Natural killer cell (primary cell): ENCODE measurements around the gene THBD. TPM values are rescaled to one million over a fixed set of nuclear protein-coding genes. Genes with fewer than 3 reads are reported as not detected.

ENCODE experiments used
- ATAC-seq, 3 donors: fragments of 150-1000 bp in 2 of 3; fragments of 200-7000 bp in 1 of 3; cut with Tn5 transposase; 1 replicate in 1 of 3; 2 replicates in 2 of 3; pipeline ENCODE4 v1.10.0; 2021; ENCODE audit warnings: mild to moderate bottlenecking in 2 of 3, moderate library complexity in 2 of 3
- DNase-seq, 2 donors: peaks; one replicate each; pipeline versions ENCODE4 v3.0.0 to v3.0.0-alpha.2; 2013 to 2021; ENCODE audit warnings: mixed read lengths in 1 of 2
- H3K27ac ChIP-seq: one replicate; pipeline ENCODE4 v1.5.1; 2013; ENCODE audit warnings: mild to moderate bottlenecking, low read length
- H3K27me3 ChIP-seq: one replicate; pipeline ENCODE4 v1.6.1; 2013; ENCODE audit warnings: low read length; ENCODE audit not compliant: control insufficient read depth, insufficient read depth
- H3K36me3 ChIP-seq: one replicate; pipeline ENCODE4 v1.6.1; 2013; ENCODE audit warnings: low read length; ENCODE audit not compliant: control insufficient read depth, insufficient read depth
- H3K4me1 ChIP-seq: one replicate; pipeline ENCODE4 v1.6.1; 2013; ENCODE audit warnings: low read length; ENCODE audit not compliant: control insufficient read depth, insufficient read depth
- H3K4me3 ChIP-seq: one replicate; pipeline ENCODE4 v1.5.1; 2013; ENCODE audit warnings: low read length
- H3K9me3 ChIP-seq: one replicate; pipeline ENCODE4 v1.6.1; 2013; ENCODE audit warnings: low read length; ENCODE audit not compliant: control insufficient read depth, insufficient read depth
- H3K27ac Mint-ChIP-seq, 2 donors: one replicate each; pipeline ENCODE4 v1.8.0; 2022; ENCODE audit warnings: mild to moderate bottlenecking in 2 of 2, mixed read lengths in 2 of 2, moderate library complexity in 1 of 2
- H3K27me3 Mint-ChIP-seq, 2 donors: one replicate each; pipeline ENCODE4 v1.8.0; 2022; ENCODE audit warnings: low read depth in 2 of 2, mixed read lengths in 2 of 2
- H3K36me3 Mint-ChIP-seq: one replicate; pipeline ENCODE4 v1.8.0; 2022; ENCODE audit warnings: mixed read lengths
- H3K4me1 Mint-ChIP-seq, 2 donors: one replicate each; pipeline ENCODE4 v1.8.0; 2022; ENCODE audit warnings: mixed read lengths in 2 of 2
- H3K4me3 Mint-ChIP-seq: one replicate; pipeline ENCODE4 v1.8.0; 2022; ENCODE audit warnings: mild to moderate bottlenecking, moderate library complexity, mixed read lengths
- H3K9me3 Mint-ChIP-seq, 2 donors: one replicate each; pipeline ENCODE4 v1.8.0; 2022; ENCODE audit warnings: mixed read lengths in 2 of 2
- WGBS: methylation state at CpG from one replicate; pipeline ENCODE4 v1.1.7; 2013; ENCODE audit warnings: missing lambda C conversion rate; ENCODE audit not compliant: insufficient coverage; 5-methylcytosine and 5-hydroxymethylcytosine counted together
- intact Hi-C: fragments of 100-400 bp; cut with micrococcal nuclease; formaldehyde crosslinking; loops from one replicate; pipeline ENCODE4 v1.14.2; 2022
- total RNA-seq, 4 donors: library from RNA; stranded (reverse); fragments of 120-200 nt in 1 of 4; gene quantifications; one replicate each; pipeline versions ENCODE4 v1.2.3 to v1.2.4, GENCODE V29; 2013 to 2022
- TF ChIP-seq, protein P1 (sequence below): fragments of 200-600 bp; IDR thresholded peaks from one replicate; pipeline ENCODE4 v1.8.0; 2022; ENCODE audit warnings: antibody characterized with exemption

Gene THBD
- total RNA-seq, 3 donors from 2014 or later (not counting 1 experiment from before 2014, with no cell fraction given), result 2.1 to 2.8 (median 2.1) TPM

DNA sequence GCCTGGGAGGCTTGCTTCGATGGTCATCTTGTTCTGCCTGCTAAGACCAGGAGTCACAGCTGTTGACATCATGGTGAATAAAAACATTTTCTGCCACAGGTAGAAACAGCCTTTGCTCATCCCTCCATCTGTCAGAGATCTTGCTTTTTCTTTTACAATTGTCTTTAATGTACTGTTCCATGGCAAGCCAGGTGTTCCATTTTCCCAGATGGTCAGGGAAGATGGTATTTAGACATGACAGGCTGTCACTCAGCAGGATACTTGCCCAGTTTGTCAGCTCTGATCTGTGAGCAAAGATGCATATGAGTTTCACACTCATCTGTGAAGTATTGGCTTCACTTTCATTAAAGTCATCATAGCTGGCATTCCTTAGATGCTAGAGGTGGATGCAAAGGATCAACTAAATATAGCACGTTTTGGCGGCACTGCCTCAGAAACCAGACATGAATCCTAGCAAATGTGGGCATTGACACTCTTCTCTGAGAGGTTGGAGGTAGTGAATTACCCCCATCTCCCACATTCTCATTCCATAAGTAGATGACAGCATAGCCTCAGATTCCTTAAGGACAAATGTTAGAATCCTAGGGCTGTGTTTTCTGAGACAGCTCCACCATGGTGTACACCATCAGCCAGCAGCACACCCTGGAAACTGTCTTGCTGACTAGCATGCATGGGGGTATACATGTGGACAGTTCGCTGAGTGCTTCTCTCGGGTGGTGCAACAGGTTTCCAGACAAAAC, 10.2 kb downstream of the THBD start:
- ATAC-seq, result no peak
- H3K9me3 Mint-ChIP-seq, result no peaks in the 10 kb centered on the region
- no peak for DNase-seq
- H3K36me3 Mint-ChIP-seq, result no peaks in the 10 kb centered on the region
- intact Hi-C loops, result no loop called here
- peaks cover 29 to 71% of the 10 kb centered on the region in 2 donors for H3K27me3 Mint-ChIP-seq
- H3K27me3 ChIP-seq, result peaks cover 3% of the 10 kb centered on the region
- TF ChIP-seq, protein P1, sequence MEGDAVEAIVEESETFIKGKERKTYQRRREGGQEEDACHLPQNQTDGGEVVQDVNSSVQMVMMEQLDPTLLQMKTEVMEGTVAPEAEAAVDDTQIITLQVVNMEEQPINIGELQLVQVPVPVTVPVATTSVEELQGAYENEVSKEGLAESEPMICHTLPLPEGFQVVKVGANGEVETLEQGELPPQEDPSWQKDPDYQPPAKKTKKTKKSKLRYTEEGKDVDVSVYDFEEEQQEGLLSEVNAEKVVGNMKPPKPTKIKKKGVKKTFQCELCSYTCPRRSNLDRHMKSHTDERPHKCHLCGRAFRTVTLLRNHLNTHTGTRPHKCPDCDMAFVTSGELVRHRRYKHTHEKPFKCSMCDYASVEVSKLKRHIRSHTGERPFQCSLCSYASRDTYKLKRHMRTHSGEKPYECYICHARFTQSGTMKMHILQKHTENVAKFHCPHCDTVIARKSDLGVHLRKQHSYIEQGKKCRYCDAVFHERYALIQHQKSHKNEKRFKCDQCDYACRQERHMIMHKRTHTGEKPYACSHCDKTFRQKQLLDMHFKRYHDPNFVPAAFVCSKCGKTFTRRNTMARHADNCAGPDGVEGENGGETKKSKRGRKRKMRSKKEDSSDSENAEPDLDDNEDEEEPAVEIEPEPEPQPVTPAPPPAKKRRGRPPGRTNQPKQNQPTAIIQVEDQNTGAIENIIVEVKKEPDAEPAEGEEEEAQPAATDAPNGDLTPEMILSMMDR, result no peak
- no peak overlapping the region for H3K4me3 ChIP-seq
- 90% methylated on average over 5 of the region's 5 CpGs for WGBS
- H3K27ac Mint-ChIP-seq, result no peak overlapping the region
- H3K4me1 Mint-ChIP-seq, result no peaks in the 10 kb centered on the region
- H3K4me1 ChIP-seq, result no peaks in the 10 kb centered on the region
- H3K27ac ChIP-seq, result no peak overlapping the region
- no peaks in the 10 kb centered on the region for H3K36me3 ChIP-seq
- H3K9me3 ChIP-seq, result no peaks in the 10 kb centered on the region
- no peak overlapping the region for H3K4me3 Mint-ChIP-seq

DNA sequence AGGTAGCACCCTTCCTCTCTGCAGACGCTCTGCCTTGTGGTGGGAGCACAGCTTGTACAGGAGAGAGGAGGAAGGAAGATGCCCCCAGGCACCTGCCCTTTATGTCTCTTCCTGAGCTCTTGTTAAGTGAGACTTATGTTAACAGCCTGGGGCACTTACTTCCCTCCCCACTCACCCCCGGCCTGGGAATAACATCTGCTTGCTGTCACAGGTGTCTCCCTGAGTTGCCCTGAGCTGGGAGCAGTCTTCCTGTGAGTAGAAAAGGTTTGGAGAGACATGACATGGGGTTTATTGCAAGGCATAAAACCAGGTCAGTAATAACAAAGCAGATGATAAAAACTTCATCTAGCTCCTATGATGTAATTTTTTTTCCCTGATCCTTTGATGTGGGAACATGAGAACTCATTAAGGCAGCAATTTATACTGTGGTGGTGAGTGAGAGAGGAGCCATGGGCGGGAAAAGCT, 12.4 kb downstream of the THBD start:
- H3K4me3 Mint-ChIP-seq, result no peak overlapping the region
- peaks cover 30 to 68% of the 10 kb centered on the region in 2 donors for H3K27me3 Mint-ChIP-seq
- Histone ChIP-seq H3K27me3 (peaks cover 3% of the 10 kb centered on the region), H3K27ac (no peak overlapping the region), H3K9me3 (no peaks in the 10 kb centered on the region), H3K4me1 (no peaks in the 10 kb centered on the region), H3K36me3 (no peaks in the 10 kb centered on the region), H3K4me3 (no peak overlapping the region)
- H3K4me1 Mint-ChIP-seq, result no peaks in the 10 kb centered on the region
- no peak for ATAC-seq
- TF ChIP-seq, protein P1, result no peak
- H3K9me3 Mint-ChIP-seq, result no peaks in the 10 kb centered on the region
- intact Hi-C loops, result no loop called here
- WGBS, result 20% methylated on average over 2 of the region's 3 CpGs
- H3K27ac Mint-ChIP-seq, result no peak overlapping the region
- no peak for DNase-seq
- H3K36me3 Mint-ChIP-seq, result no peaks in the 10 kb centered on the region

DNA sequence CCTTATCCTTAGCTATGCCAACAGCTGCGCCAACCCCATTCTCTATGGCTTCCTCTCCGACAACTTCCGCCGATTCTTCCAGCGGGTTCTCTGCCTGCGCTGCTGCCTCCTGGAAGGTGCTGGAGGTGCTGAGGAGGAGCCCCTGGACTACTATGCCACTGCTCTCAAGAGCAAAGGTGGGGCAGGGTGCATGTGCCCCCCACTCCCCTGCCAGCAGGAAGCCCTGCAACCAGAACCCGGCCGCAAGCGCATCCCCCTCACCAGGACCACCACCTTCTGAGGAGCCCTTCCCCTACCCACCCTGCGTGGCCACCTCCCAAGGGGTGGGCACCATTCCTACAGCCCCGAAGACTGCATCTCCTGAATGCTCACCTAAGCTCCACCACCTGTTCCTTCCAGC, 13.1 kb downstream of the THBD start:
- Histone ChIP-seq H3K4me3 (no peak overlapping the region), H3K27me3 (peaks cover 3% of the 10 kb centered on the region), H3K27ac (no peak overlapping the region), H3K9me3 (no peaks in the 10 kb centered on the region), H3K36me3 (no peaks in the 10 kb centered on the region), H3K4me1 (no peaks in the 10 kb centered on the region)
- TF ChIP-seq, protein P1, result no peak
- no peak for ATAC-seq
- no peak overlapping the region for H3K27ac Mint-ChIP-seq
- peaks cover 26 to 63% of the 10 kb centered on the region in 2 donors for H3K27me3 Mint-ChIP-seq
- DNase-seq, result no peak
- intact Hi-C loops, result no loop called here
- no peaks in the 10 kb centered on the region for H3K36me3 Mint-ChIP-seq
- no peaks in the 10 kb centered on the region for H3K4me1 Mint-ChIP-seq
- no peak overlapping the region for H3K4me3 Mint-ChIP-seq
- WGBS, result 96% methylated on average over 11 of the region's 11 CpGs
- no peaks in the 10 kb centered on the region for H3K9me3 Mint-ChIP-seq

DNA sequence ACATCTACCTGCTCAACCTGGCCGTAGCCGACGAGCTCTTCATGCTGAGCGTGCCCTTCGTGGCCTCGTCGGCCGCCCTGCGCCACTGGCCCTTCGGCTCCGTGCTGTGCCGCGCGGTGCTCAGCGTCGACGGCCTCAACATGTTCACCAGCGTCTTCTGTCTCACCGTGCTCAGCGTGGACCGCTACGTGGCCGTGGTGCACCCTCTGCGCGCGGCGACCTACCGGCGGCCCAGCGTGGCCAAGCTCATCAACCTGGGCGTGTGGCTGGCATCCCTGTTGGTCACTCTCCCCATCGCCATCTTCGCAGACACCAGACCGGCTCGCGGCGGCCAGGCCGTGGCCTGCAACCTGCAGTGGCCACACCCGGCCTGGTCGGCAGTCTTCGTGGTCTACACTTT, 13.7 kb downstream of the THBD start:
- Mint-ChIP-seq H3K4me3 (no peak overlapping the region), H3K9me3 (no peaks in the 10 kb centered on the region), H3K4me1 (no peaks in the 10 kb centered on the region), H3K27me3 (peaks cover 25 to 57% of the 10 kb centered on the region in 2 donors), H3K36me3 (no peaks in the 10 kb centered on the region), H3K27ac (no peak overlapping the region)
- DNase-seq (no peak), ATAC-seq (no peak)
- intact Hi-C loops, result no loop called here
- no peaks in the 10 kb centered on the region for H3K36me3 ChIP-seq
- H3K27me3 ChIP-seq, result peaks cover 3% of the 10 kb centered on the region
- H3K4me3 ChIP-seq, result no peak overlapping the region
- no peaks in the 10 kb centered on the region for H3K9me3 ChIP-seq
- no peak overlapping the region for H3K27ac ChIP-seq
- WGBS, result 90% methylated on average over 41 of the region's 41 CpGs
- TF ChIP-seq, protein P1, result no peak
- H3K4me1 ChIP-seq, result no peaks in the 10 kb centered on the region
